ENCODE measurements around the gene GHITM. TPM values are rescaled to one million over a fixed set of nuclear protein-coding genes. Genes with fewer than 3 reads are reported as not detected.
"Not testable (repeated sequence)": the region's sequence is repeated elsewhere in the genome, so short reads cannot be mapped to it uniquely, and the experiment has no call there.

GHITM gene
- total and polyA plus RNA-seq, 2 of the 4 experiments (the other 2 are of a cell fraction), result 103 to 185 TPM

GRCh38 chr10:84171700-84172466 lies 32.6 kb downstream of the GHITM start:
- H3K4me3 ChIP-seq (ENCODE audit: insufficient read depth, low read depth, low read length); H4K91ac ChIP-seq (ENCODE audit: insufficient read depth, low read depth, low read length); H2BK15ac ChIP-seq (ENCODE audit: low read depth, low read length); H2BK120ac ChIP-seq (ENCODE audit: low read depth, low read length); H3K9ac ChIP-seq (ENCODE audit: low read depth, low read length); H3K9me1 ChIP-seq (ENCODE audit: insufficient read depth, low read length); H2AK9ac ChIP-seq (replicated peaks; ENCODE audit: low read depth, low read length, poor library complexity); H3K27ac ChIP-seq (ENCODE audit: insufficient read depth, low read length); H3K4ac ChIP-seq (ENCODE audit: low read depth, low read length); H3K4me1 ChIP-seq (ENCODE audit: control insufficient read depth, insufficient read depth, low read length); dilution Hi-C loops (cut with HindIII; ENCODE audit: low sequenced_read_pairs, unreplicated experiment); H4K8ac ChIP-seq (ENCODE audit: low read depth in 2 of 2, low read length in 2 of 2); H3K79me1 ChIP-seq (ENCODE audit: low read depth in 1 of 2, low read length in 2 of 2); POLR2A ChIA-PET (ENCODE audit: unreplicated experiment); CTCF ChIA-PET; H4K20me1 ChIP-seq (ENCODE audit: insufficient read depth, low read length); H3K56ac ChIP-seq (ENCODE audit: extremely low read depth, insufficient read depth, low read length); H2BK5ac ChIP-seq (ENCODE audit: low read depth, low read length, poor library complexity, severe bottlenecking); in situ Hi-C loops (cut with MboI; ENCODE audit: low sequenced_read_pairs); ATAC-seq (ENCODE audit: low read depth); H3K23ac ChIP-seq (ENCODE audit: low read depth, low read length); H3K18ac ChIP-seq (ENCODE audit: low read depth, low read length); intact Hi-C loops (cut with micrococcal nuclease); H3K14ac ChIP-seq (replicated peaks; ENCODE audit: low read depth, low read length); H3K9me3 ChIP-seq (ENCODE audit: control insufficient read depth, insufficient read depth, low read length); H4K5ac ChIP-seq (ENCODE audit: low read depth, low read length); H2AK5ac ChIP-seq (ENCODE audit: low read depth, low read length); H2AFZ ChIP-seq (replicated peaks; ENCODE audit: low read length, poor library complexity); H3K27me3 ChIP-seq (ENCODE audit: control insufficient read depth, insufficient read depth, low read length); BruUV-seq (replicated peaks); H3K36me3 ChIP-seq (ENCODE audit: control insufficient read depth, insufficient read depth, low read length); DNase-seq; H3K4me2 ChIP-seq (ENCODE audit: low read depth, low read length); H2BK20ac ChIP-seq (ENCODE audit: low read depth, low read length): not testable (repeated sequence)
- WGBS, 2 experiments (ENCODE audit: extremely low coverage in 2 of 2, insufficient read length in 1 of 2), result 87% methylated on average over 4 of the region's 21 CpGs; no CpG with 5 or more reads in 1 of the 2 experiments
